Left renal pelvis (tissue), 4 donors: ENCODE results near the gene GMPS. TPM values are rescaled to one million over a fixed set of nuclear protein-coding genes. Genes with fewer than 3 reads are reported as not detected.
"Not testable (repeated sequence)": the region's sequence is repeated elsewhere in the genome, so short reads cannot be mapped to it uniquely, and the experiment has no call there.

Experiments
- DNase-seq, 4 donors: peaks; one replicate each; pipeline ENCODE4 v3.0.0-alpha.2; 2013; ENCODE audit warnings: low read depth in 4 of 4, low spot score in 3 of 4
- polyA plus RNA-seq, 4 donors: library from polyadenylated mRNA; unstranded; fragments of 120-200 nt; gene quantifications; one replicate each; pipeline ENCODE4 v1.2.1, GENCODE V29; 2013; ENCODE audit not compliant: insufficient read length in 4 of 4

The GMPS gene
- polyA plus RNA-seq, 4 donors = 57.9 to 79.1 (median 72.0) TPM

GRCh38 chr3:155871746-155872158 is 1.3 kb downstream of the GMPS start:
- DNase-seq = no peak

DNA sequence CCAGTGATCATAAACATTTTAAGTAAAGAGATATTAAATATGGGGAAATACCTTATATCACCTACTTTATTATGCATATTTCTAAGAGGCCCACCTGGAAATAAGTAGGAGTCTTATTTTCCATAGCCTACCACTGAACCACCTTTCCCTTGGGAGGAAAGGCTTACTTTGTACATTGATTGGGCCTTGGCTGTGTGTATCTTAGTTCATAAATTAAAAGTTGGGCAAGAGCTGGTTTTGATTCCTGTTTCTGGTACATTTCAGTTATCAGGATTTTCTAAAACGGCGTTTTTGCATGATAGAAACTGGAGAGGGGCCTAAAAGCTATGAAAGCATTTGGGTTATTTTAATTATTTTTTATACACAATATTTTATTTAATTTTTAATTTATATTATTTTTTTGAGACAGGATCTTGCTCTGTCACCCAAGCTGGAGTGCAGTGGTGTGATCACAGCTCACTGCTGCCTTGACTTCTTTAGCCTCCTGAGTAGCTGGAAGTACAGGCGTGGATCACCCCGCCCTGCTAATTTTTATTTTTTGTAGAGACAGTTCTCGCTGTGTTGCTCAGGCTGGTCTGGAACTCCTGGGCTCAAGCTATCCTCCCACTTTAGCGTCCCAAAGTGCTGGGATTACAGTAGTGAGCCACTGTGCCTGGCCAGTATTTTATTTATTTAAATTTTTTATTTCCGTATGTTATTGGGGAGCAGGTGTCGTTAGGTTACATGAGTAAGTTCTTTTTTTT is 2.6 kb downstream of the GMPS start:
- no peak for DNase-seq

GRCh38 chr3:155876037-155876436 is 5.6 kb downstream of the GMPS start:
- DNase-seq = no peak

GRCh38 chr3:155876503-155876902 is 6.1 kb downstream of the GMPS start:
- no peak for DNase-seq

DNA sequence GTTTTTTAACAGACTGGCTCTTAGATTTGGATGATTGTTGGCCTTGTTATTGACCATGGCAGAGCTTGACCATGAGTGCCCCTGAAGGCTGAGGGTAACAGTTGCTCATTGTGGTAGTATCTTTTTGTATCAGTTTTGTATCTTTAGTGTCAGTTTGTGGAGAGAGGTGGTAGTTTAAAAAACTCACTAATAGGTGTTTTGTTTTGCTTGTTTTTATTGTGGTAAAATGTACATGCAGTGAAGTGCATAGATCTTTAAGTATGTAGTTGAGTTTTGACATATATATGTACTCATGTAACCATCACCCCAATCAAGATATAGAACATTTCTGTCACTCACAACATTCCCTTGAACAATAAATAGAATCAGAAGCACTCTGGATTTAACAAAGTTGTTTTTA is 9.8 kb downstream of the GMPS start:
- DNase-seq = no peak

DNA sequence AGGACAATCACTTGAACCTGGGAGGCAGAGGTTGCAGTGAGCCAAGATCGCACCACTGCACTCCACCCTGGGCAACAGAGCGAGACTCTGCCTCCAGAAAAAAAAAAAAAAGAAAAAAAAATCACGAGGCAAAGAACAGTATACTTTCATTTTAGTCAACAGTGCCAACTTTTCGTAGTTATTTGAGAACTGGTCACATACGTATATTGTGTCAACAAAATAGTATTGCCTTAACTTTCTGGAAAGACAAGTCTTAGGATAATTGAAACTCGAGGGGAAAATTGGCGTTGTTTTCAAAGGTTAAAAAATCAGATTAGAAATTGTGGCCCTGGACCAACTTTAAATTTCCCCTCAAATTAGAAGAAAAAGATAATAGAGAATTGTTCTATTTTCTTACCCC is 13.8 kb downstream of the GMPS start:
- no peak for DNase-seq

DNA sequence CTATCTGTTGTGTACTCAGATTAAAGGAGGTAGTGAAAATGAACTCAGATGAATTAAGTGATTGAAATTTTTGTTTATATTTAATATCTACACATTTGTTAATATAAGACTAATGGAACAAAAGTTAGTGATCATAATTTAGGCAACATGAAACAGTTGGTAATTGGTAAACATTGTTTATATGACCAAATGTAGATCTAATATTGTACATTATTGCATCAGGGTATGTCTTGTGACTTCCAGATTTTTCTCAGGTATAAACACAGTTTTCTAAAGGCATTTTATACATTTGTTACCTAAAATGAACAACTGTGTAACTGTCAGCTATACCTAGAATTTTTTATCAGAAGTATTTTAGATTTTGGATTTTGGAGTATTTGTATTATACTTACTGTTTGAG is 14.8 kb downstream of the GMPS start:
- DNase-seq = no peak

DNA sequence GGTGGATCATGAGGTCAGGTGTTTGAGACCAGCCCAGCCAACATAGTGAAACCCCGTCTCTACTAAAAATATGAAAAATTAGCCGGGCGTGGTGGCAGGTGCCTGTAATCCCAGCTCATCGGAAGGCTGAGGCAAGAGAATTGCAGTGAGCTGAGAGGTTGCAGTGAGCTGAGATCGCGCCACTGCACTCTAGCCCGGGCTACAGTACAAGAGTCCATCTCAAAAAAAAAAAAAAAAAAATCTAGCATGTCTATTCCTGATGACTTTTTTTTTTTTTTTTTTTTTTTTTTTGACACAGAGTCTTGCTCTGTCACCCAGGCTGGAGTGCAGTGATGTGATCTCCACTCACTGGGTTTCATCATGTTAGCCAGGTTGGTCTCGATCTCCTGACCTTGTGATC is 15.9 kb downstream of the GMPS start:
- DNase-seq = not testable (repeated sequence)

DNA sequence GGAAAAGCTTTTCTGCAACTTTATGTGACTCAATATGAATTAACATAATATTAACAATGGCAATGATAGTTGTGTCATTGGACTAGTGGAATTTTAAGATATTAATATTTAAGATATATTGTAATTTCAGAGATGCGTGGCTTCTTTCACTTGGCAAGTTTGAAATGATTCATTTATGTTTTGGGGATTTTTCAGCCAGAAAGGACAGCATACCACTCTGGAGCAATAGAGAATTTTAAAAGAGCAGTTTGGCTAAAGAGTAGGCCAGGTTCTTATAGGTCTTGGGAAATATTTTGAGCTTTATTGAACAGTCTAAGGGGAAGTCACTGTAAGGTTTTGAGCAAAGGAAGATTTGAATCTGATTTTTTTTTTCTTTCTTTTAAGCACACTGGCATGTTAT is 16.5 kb downstream of the GMPS start:
- DNase-seq = no peak

- DNase-seq = no peak
Measured at GRCh38 chr3:155889212-155889611, 18.8 kb downstream of the GMPS start.

DNA sequence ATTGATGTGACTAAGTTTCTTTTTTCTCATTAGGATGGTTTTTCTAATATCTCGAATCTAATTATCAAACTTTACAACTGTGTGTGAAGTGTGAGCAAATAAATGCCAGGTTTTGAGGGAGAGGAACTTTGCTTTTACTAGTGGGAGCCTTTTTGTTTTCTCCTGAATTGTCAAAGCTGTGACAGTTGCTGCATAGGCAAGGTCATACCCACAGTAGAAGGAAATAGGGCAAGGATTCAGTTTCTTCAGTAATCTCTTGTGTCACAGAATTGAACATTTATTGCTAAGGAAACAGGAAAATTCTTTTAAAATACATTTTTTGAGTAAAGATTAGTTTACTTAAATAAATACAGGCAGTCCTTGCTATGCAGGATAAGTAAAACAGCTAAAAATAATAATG is 19.5 kb downstream of the GMPS start:
- DNase-seq = no peak

DNA sequence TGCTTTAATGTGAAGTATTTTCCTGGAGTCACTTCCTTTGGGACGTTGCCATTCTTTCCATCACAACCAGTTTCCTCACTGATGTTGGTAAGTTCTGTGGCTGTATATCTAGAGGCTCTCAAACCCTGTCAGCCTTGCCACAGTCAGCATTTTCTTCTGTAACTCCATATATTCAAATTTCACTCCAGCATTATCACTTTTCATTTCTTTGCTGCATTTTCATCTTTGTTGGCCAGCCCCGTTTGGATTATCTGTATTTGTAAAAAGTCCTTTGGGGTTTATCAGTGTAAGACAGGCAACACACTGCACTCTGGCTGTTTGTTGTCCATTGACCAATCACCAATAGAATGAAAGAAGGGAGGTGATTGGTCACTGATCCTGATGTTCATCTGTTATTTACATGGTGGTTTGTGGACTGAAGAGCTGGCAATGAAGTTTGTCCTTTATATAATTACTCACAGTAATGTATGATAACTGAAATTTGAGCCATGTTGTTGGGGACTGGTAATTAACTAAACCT is 20.3 kb downstream of the GMPS start:
- DNase-seq = no peak

DNA sequence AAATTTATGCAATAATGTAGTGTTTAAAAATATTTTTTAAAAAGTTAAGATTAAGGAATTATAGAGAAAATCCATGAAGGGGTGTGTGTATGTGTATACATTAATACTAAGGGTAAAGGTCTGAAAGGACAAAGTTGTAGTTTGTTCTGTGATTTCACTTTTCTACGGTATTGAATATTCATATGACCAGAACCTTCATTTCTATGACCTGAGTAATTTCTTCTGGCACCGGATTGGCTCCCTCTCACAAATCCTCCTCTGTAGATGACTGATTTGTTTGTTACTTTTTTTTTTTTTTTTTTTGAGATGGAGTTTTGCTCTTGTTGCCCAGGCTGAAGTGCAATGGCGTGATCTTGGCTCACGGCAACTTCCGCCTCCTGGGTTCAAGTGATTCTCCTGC is 20.9 kb downstream of the GMPS start:
- DNase-seq = no peak

DNA sequence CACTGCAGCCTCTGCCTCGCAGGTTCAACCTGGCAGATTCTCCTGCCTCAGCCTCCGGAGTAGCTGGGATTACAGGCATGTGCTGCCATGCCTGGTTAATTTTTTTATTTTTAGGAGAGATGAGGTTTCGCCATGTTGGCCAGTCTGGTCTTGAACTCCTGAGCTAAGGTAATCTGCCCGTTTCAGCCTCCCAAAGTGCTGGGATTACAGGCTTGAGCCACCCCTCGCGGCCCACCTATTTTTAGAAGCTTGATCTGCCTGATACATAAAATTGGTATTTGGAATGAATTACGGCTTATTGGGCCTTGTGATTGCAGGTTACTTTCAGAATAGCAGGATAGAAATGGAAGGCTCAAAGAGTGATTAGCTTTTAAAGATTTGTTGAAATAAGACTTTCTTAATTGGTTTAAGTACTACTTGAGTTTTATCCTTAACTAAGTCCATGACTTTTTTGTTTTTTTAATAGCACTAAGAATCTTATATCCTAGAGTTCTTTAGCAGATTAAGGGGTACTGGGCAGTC is 25.0 kb downstream of the GMPS start:
- no peak for DNase-seq

DNA sequence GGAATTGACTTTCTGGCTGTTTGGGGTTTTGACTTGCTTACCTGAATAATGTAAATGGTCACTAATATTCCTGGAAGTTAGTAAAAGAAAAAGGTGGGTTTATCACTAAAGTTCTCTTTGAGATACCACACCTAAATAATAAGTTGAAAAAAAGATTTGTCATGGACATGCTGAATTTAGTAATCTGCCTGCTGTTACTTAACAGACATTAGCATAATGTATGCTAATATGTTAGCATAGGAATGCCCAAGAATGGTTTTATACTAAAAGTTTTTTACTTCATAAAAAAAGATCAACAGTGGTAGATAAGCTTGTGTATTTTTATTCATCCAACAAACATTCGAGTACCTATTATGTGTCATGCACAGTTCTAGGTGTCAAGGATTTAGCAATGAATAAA is 36.5 kb downstream of the GMPS start:
- DNase-seq = no peak

- DNase-seq = no peak
Measured at GRCh38 chr3:155908086-155908485, 37.6 kb downstream of the GMPS start.

DNA sequence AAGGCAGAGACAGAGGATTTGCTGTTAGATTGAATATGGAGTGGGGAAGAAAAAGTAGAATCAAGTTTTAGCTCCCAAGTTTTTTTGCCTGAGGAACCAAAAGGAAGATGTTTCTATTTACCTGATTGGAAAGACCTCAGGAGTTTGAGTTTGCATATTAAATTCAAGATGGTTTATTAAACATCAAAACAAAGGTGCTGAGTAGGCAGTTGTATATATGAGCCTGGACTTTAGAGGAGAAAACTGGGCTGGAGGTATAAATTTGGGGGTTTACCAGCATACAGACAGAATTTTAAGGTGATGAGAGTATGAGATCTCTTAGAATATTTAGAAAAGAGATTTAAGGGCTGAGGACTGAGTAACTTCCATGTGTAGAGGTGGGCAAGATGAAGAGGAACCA is 38.2 kb downstream of the GMPS start:
- no peak for DNase-seq

DNA sequence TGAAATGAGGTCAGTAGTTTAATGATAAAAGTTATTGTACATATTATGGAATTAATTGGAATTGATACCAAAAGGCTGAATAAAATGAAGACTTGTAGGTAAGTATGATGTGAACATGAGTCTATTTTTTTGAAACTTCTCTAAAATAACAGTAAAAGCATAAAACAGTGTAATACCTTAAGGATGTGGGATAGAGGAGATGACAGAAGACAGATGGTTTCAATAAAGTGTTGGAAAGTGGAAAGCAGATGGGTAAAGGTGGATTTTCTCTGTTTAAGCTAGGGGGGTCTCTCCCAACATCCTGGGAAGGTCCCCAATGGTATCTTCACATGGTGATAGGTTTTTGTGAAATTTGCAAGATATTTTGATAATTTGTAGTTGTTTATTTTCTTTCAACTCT is 41.6 kb downstream of the GMPS start:
- no peak for DNase-seq

DNA sequence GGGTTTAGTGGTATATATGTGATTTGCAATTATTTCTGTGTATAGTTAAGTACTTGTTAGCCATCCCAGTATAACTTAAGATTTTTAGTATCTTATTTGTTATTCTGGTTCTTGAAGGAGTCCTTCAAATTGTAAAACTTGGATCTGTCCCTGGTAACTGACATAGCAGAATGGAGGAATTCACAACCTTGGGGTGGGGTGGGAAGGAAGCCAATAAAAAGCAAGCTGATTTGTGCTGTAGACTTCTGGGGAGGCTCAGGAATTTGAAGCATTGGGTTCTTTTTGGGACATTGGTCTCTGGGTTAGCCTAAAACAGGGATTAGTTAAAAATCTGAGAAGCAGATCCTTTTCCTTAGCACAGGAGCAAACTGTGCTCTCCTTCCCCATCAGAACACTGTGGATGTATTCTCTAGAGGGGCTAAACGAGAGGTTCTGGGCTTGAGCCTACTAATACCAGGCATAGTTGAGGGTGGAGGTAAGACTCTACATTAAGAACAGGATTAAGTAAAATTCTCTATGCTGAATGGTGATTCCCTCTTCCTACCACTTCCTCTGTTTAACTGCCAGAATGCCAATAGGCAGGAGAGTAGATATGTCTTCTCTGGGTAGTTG is 42.2 kb downstream of the GMPS start:
- DNase-seq = no peak

DNA sequence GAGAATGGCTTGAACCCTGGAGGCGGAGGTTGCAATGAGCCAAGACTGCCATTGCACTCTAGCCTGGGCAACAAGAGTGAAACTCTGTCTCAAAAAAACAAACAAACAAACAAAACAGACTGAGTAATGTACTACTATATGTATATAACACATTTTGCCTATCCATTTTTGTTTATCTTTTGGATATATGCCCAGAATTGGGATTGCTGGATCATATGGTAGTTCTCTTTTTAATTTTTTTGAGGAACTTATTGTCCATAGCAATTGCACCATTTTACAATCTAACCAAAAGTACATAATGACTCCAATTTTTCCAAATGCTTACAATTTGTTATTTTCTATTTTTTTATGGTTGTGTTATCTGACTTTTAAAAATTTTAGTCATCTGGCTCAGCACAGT is 47.3 kb downstream of the GMPS start:
- DNase-seq = no peak

DNA sequence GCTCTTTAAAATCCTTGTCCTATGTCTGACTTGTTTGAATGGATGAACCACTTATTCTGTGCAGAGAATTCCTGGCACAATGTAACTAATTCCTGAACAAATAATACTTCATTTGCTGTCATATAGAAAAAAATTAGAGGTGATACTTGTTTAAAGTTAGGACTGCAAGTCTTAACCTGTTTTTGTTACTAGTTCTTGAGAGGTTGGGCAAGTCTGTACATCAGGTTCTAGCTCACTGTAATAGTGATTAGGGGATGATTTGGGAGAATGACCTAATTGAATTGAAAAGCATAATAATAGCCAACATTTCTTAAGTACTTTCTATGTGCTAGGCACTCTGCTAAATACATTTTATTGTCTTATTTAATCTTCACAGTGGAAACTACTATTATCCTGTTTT is 49.3 kb downstream of the GMPS start:
- no peak for DNase-seq

GRCh38 chr3:155921486-155921885 is 51.0 kb downstream of the GMPS start:
- DNase-seq = no peak
